Gastroesophageal sphincter (tissue), 4 donors: Measurements from ENCODE around the gene MYMX. TPM values are rescaled to one million over a fixed set of nuclear protein-coding genes. Genes with fewer than 3 reads are reported as not detected.

ENCODE experiments used
- ATAC-seq: fragments of 150-250 bp; one replicate; pipeline ENCODE4 v1.9.1; 2016; ENCODE audit warnings: mild to moderate bottlenecking, moderate library complexity
- H3K27ac ChIP-seq, 4 donors: fragments of 200-600 bp; sonication (generic) in 3 of 4; 1 replicate in 3 of 4; 2 replicates in 1 of 4; pipeline ENCODE4 v1.5.1; 2016 to 2019
- H3K27me3 ChIP-seq: fragments of 200-600 bp; sonication (generic); one replicate; pipeline ENCODE4 v1.5.1; 2019
- H3K36me3 ChIP-seq, 2 donors: fragments of 200-600 bp; sonication (generic); one replicate each; pipeline ENCODE4 v1.5.1; 2019; ENCODE audit warnings: control low read depth in 1 of 2
- H3K4me1 ChIP-seq, 3 donors: fragments of 200-600 bp; sonication (generic); 1 replicate in 2 of 3; 2 replicates in 1 of 3; pipeline ENCODE4 v1.5.1; 2016 to 2019; ENCODE audit warnings: control low read depth in 2 of 3
- H3K4me3 ChIP-seq, 2 donors: fragments of 200-600 bp; sonication (generic); one replicate each; pipeline ENCODE4 v1.5.1; 2019; ENCODE audit warnings: mild to moderate bottlenecking in 1 of 2, moderate library complexity in 1 of 2
- H3K9me3 ChIP-seq, 3 donors: fragments of 200-600 bp; sonication (generic); one replicate each; pipeline ENCODE4 v1.5.1; 2017 to 2019; ENCODE audit warnings: control low read depth in 2 of 3
- EP300 ChIP-seq: sonication (generic); formaldehyde crosslinking; IDR thresholded peaks from one replicate; pipeline ENCODE4 v1.6.1; 2017; ENCODE audit warnings: antibody characterized with exemption, mild to moderate bottlenecking
- POLR2A ChIP-seq, 2 donors: fragments of 450-650 bp; IDR thresholded peaks; one replicate each; pipeline ENCODE4 v1.6.1; 2017; ENCODE audit warnings: antibody characterized with exemption in 2 of 2, mild to moderate bottlenecking in 2 of 2, moderate library complexity in 1 of 2
- POLR2AphosphoS5 ChIP-seq: sonication (generic); formaldehyde crosslinking; IDR thresholded peaks from one replicate; pipeline ENCODE4 v1.6.1; 2017; ENCODE audit warnings: antibody characterized with exemption
- WGBS, 2 donors: methylation state at CpG; one replicate each; pipeline ENCODE4 v1.1.5; 2018; ENCODE audit warnings: low coverage in 1 of 2; 5-methylcytosine and 5-hydroxymethylcytosine counted together
- total RNA-seq, 4 donors: library from RNA; depleted of rRNA; stranded (reverse); fragments of >200 nt; gene quantifications; one replicate each; pipeline ENCODE4 v1.1.0, GENCODE V29; 2016
- TF ChIP-seq, protein P1 (sequence below), 4 experiments: fragments of 200-600 bp in 2 of 4; fragments of 450-650 bp in 2 of 4; sonication (generic) in 1 of 4; IDR thresholded peaks; one replicate each; pipeline ENCODE4 v1.5.1; 2017 to 2019; ENCODE audit warnings: antibody characterized with exemption in 4 of 4, mild to moderate bottlenecking in 2 of 4, moderate library complexity in 2 of 4

The MYMX gene
- total RNA-seq, 4 donors from 2014 or later = 1.4 TPM; not detected in 3

DNA sequence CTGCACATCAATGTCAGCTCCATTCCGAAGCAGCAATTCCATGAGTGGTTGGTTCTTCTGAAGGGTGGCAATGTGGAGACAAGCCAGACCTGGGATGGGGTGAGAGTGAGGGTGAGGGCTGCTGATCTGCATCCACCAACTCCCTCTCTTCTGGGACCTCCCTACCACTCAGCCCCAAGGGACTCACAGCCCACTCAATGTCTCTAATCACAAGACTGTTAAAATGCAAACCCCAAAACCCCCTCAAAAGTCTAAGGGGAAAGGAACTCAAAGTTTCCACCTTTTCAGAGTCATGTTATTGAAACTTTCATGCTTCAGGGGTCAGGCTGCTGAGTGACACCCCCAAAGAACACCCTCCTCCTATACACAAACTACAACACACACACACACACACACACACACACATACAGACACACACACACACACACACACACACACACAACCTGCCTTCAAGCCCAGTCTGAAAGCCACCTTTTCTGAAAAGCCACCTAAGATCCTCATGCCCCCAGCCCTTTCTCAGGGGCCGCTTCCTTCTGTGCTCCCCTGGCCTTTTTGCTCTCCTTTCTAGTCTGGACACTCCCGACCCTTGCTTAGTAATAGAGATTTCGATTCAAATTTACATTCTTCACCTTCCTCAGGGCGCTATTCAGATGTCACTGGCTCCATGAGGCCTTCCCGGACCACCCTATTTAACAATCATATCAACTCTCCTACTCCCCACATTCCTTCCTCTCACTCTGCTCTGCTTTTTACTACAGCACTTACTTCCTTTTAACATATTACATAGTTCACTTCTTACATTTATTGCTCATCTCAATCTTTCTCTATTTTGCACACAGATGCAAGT, 43.9 kb downstream of the MYMX start:
- Histone ChIP-seq H3K4me1 (peaks cover 4 to 57% (median 41%) of the 10 kb centered on the region in 3 donors), H3K36me3 (peaks cover 0 to 29% of the 10 kb centered on the region in 2 donors)
- 90% methylated on average over 2 to 5 of the region's 6 CpGs for WGBS, 2 donors

DNA sequence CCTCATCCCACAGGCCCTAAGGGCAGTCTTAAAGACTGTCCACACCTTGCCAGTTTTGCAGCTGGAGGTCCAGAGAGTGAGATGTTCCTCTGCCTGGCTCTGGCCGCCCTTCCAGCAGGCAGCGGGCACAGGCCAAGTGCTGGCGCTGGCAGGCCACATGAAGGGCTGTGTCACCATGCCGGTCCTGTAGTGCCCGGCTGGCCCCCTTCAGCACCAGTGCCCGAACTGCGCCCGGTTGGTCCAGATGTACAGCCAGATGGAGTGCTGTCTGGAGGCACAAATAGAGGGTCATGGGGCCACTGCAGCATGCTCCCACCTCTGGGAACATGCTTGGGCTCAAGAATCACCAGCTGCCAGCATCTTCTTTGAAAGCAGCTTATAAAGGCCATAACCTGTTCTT, 44.9 kb downstream of the MYMX start:
- H3K27ac ChIP-seq = no peak overlapping the region
- no peak overlapping the region for H3K4me3 ChIP-seq
- WGBS, 2 donors = no CpG with 5 or more reads among the region's 8 CpGs
- no peaks in the 10 kb centered on the region for H3K27me3 ChIP-seq
- no peak for ATAC-seq
- H3K9me3 ChIP-seq = no peaks in the 10 kb centered on the region
- H3K4me1 ChIP-seq = peaks cover 4 to 48% (median 34%) of the 10 kb centered on the region in 3 donors
- H3K36me3 ChIP-seq = peaks cover 0 to 25% of the 10 kb centered on the region in 2 donors
- TF ChIP-seq, protein P1, sequence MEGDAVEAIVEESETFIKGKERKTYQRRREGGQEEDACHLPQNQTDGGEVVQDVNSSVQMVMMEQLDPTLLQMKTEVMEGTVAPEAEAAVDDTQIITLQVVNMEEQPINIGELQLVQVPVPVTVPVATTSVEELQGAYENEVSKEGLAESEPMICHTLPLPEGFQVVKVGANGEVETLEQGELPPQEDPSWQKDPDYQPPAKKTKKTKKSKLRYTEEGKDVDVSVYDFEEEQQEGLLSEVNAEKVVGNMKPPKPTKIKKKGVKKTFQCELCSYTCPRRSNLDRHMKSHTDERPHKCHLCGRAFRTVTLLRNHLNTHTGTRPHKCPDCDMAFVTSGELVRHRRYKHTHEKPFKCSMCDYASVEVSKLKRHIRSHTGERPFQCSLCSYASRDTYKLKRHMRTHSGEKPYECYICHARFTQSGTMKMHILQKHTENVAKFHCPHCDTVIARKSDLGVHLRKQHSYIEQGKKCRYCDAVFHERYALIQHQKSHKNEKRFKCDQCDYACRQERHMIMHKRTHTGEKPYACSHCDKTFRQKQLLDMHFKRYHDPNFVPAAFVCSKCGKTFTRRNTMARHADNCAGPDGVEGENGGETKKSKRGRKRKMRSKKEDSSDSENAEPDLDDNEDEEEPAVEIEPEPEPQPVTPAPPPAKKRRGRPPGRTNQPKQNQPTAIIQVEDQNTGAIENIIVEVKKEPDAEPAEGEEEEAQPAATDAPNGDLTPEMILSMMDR (IDR thresholded peaks at IDR 0.05) = no peak
- no peak for TF ChIP-seq POLR2A (IDR thresholded peaks at IDR 0.05)
- TF ChIP-seq POLR2AphosphoS5 = no peak
- TF ChIP-seq EP300 = no peak

More for the DNA sequence above, 43.9 kb downstream of the MYMX start:
- Histone ChIP-seq H3K27me3 (no peaks in the 10 kb centered on the region), H3K4me3 (no peak overlapping the region), H3K9me3 (no peaks in the 10 kb centered on the region), H3K27ac (no peak overlapping the region)
- no peak for ATAC-seq
- TF ChIP-seq POLR2AphosphoS5 (no peak), EP300 (no peak), POLR2A (IDR thresholded peaks at IDR 0.05) (no peak)
- TF ChIP-seq, protein P1 (IDR thresholded peaks at IDR 0.05) = no peak

DNA sequence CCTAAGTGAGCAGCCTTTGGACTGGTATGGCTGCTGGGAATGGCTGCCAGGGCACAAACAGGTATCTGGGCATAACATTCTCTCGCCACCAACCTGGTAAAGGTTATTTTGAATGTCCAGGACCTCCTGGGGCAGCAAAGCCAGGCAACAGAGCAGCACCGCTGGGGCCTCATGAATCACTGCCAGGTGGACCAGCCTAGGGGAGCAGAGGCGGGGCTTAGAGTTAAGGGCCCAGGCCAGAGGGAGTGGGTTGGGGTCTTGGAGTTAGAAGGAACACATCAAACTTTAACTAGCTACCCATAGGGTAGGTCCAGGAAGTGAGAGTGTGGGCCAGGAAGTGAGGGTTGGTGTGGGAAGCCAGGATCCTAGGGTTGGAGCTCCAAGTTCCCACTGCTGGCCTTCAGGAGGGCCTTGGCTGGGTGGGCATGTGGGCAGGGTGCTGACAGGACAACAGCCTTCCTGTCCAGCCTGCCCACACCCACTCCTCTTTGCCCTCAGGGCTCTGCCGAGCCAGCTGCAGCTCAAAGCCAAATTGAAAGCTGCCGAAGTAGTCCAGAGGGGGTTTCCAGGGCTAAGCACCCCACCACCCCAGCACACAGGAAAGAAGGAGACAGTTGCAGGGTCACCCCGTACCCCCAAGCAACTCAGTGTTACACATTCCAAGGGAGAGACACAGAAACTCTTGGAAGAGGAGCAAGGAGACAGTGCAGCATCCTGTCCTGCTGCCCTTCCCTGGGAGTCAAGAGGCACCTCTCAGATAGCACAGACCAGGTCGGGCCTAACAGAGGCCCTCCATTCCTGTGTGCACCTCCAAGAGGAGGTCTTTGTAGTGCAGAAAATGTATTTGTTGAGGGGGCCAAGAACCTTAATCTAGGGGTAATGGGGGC, 46.0 kb downstream of the MYMX start:
- WGBS, 2 donors = 72% methylated on average over 2 of the region's 7 CpGs; no CpG with 5 or more reads in 1 of the 2 donors

DNA sequence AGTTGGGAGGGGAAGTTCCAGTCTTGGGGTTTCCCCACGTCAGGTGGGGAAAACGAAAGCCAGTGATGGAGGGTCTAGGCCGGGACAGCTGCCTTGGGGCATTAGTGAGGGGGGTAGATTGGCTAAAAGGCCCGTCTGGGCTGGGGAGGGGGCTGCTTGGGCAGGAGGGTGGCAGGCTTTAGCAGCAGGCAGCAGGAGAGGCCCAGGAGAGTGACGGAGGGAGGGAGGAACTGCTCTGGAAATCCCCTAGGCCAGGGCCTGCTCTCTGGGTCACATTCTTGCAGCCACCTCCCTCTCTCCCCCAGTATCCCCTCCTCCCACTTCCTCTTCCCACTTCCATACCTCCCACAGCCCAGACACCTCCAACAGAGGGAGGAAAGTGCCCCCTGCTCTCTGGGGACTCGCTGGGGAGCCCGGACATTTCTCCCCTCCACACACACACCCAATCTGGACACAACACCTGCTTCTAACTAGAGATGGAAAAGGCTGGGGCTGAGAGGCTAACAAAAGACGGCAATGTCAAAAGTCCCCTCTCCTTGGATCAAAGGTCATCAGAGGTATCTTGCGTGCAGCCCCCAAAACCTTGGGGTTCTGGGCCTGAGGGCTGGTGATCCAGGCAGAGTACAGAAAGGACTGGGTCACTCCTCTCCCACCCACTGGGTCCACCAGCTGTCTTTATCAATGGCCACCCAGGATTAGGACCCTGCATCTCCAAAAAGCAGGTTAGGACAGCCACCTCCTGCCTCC, 46.8 kb downstream of the MYMX start:
- no peak for TF ChIP-seq POLR2AphosphoS5
- 32 to 51% methylated on average over 5 to 7 of the region's 9 CpGs for WGBS, 2 donors
- Histone ChIP-seq H3K27ac (peak overlapping the region in 1 of 4 donors; percentile 16), H3K4me3 (peak overlapping the region in 1 of 2 donors; percentile 87), H3K36me3 (peaks cover 0 to 24% of the 10 kb centered on the region in 2 donors), H3K9me3 (no peaks in the 10 kb centered on the region), H3K27me3 (peaks cover 7% of the 10 kb centered on the region), H3K4me1 (peaks cover 4 to 36% (median 29%) of the 10 kb centered on the region in 3 donors)
- ATAC-seq = no peak

More for the DNA sequence above, 46.0 kb downstream of the MYMX start:
- Histone ChIP-seq H3K27ac (peak overlapping the region in 1 of 4 donors; percentile 16), H3K27me3 (no peaks in the 10 kb centered on the region), H3K4me1 (peaks cover 4 to 42% (median 33%) of the 10 kb centered on the region in 3 donors), H3K9me3 (no peaks in the 10 kb centered on the region), H3K36me3 (peaks cover 0 to 25% of the 10 kb centered on the region in 2 donors), H3K4me3 (peak overlapping the region in 1 of 2 donors; percentile 87)
- TF ChIP-seq POLR2AphosphoS5 = no peak
- TF ChIP-seq, protein P1 (IDR thresholded peaks at IDR 0.05) = no peak
- no peak for TF ChIP-seq POLR2A (IDR thresholded peaks at IDR 0.05)
- TF ChIP-seq EP300 = no peak
- no peak for ATAC-seq
